Right lung (tissue), 5 donors: Measurements from ENCODE around the gene ZNF585A. TPM values are rescaled to one million over a fixed set of nuclear protein-coding genes. Genes with fewer than 3 reads are reported as not detected.
"Not testable (repeated sequence)": the region's sequence is repeated elsewhere in the genome, so short reads cannot be mapped to it uniquely, and the experiment has no call there.

Experiments
- DNase-seq, 2 donors: peaks; one replicate each; pipeline ENCODE4 v3.0.0-alpha.2; 2013
- polyA plus RNA-seq, 5 donors: library from polyadenylated mRNA; unstranded; fragments of 120-200 nt; gene quantifications; one replicate each; pipeline versions ENCODE4 v1.2.1 to v1.2.3, GENCODE V29; 2013; ENCODE audit warnings: inconsistent platforms in 1 of 5, low replicate concordance in 1 of 5; ENCODE audit not compliant: insufficient read length in 5 of 5, insufficient read depth in 1 of 5

ZNF585A gene
- polyA plus RNA-seq, 5 donors = 12.6 to 19.5 (median 15.9) TPM

GRCh38 chr19:37104135-37104534 is 68.4 kb downstream of the ZNF585A start:
- DNase-seq = not testable (repeated sequence)

GRCh38 chr19:37098570-37098969 is 73.9 kb downstream of the ZNF585A start:
- DNase-seq = no peak

DNA sequence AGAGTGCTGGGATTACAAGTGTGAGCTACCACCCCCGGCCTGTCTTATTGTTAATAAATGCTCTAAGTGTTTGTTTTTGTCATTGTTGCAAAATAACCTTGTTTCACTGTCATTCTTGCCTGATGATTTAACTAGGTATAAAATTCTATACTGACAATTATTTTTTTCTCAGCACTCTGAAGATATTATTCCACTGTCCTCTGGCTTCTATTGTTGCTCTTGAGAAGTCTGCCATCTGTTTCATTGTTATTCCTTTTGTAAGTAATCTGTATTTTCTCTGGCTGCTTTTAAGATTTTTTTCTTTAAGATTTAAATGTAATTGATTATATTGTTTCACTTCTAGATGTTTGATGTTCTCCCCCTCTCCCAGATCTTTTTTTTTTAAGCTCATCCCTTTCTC is 76.6 kb downstream of the ZNF585A start:
- no peak for DNase-seq

Other genes with a start within 250 kb of the ZNF585A start
- gene ZNF420, start 94.3 kb downstream of the ZNF585A start, polyA plus RNA-seq = 10 to 100 TPM; 14.5 to 24.8 (median 20.5) TPM
- gene ZNF585B, start 37.8 kb upstream of the ZNF585A start, polyA plus RNA-seq = 10 to 100 TPM; 12.4 to 21.9 (median 19.4) TPM
- gene ZNF383, start 45.5 kb upstream of the ZNF585A start, polyA plus RNA-seq = 10 to 100 TPM in 4 of 5 donors, 1 to 10 TPM in 1; 9.5 to 17.8 (median 16.2) TPM
- 10 to 100 TPM in 4 of 5 donors, 1 to 10 TPM in 1; 7.1 to 11.5 (median 10.4) TPM for gene ZNF527, start 198.4 kb upstream of the ZNF585A start, polyA plus RNA-seq